ENCODE data around the gene KDSR. TPM values are rescaled to one million over a fixed set of nuclear protein-coding genes. Genes with fewer than 3 reads are reported as not detected.

The KDSR gene
- total RNA-seq, 4 donors from 2014 or later = 12.6 to 68.6 (median 29.3) TPM

GRCh38 chr18:63318889-63319382, 48.1 kb downstream of the KDSR start:
- Histone ChIP-seq H3K4me3 (peak overlapping the region; percentile 76 to 90), H3K36me3 (no peaks in the 10 kb centered on the region), H3K27me3 (no peaks in the 10 kb centered on the region), H3K27ac (peak overlapping the region; percentile 89 to 98), H3K9me3 (no peaks in the 10 kb centered on the region), H3K4me1 (no peaks in the 10 kb centered on the region)
- no peak for DNase-seq
- intact Hi-C loops (cut with DNase I; ENCODE audit: low total_unique reads) = loop anchor here (10.0 kb wide), 1 partner anchor 74 kb away; no protein-coding TSS in a partner anchor
- TF ChIP-seq POLR2A (IDR thresholded peaks at IDR 0.05) (no peak), CTCF (IDR thresholded peaks at IDR 0.05) (no peak)

- DNase-seq = peak; percentile 78 to 80
- intact Hi-C loops (cut with DNase I; ENCODE audit: low total_unique reads) = loop anchor here (10.0 kb wide), 1 partner anchor 73 kb away; no protein-coding TSS in a partner anchor
- Histone ChIP-seq H3K4me3 (peak overlapping the region; percentile 76 to 90), H3K27ac (peak overlapping the region; percentile 89 to 98), H3K27me3 (no peaks in the 10 kb centered on the region), H3K36me3 (no peaks in the 10 kb centered on the region), H3K4me1 (no peaks in the 10 kb centered on the region), H3K9me3 (no peaks in the 10 kb centered on the region)
- TF ChIP-seq CTCF (IDR thresholded peaks at IDR 0.05) = peak; percentile 71 to 91 (median 84)
- TF ChIP-seq POLR2A (IDR thresholded peaks at IDR 0.05) = peak in 1 of 2 donors; percentile 32
Measured at GRCh38 chr18:63317982-63318888, 48.8 kb downstream of the KDSR start.

- H3K4me1 ChIP-seq = no peaks in the 10 kb centered on the region
- intact Hi-C loops (cut with DNase I; ENCODE audit: low total_unique reads) = loop anchor here (10.0 kb wide), 1 partner anchor 73 kb away; no protein-coding TSS in a partner anchor
Measured at GRCh38 chr18:63317556-63317946, 49.5 kb downstream of the KDSR start.

GRCh38 chr18:63316612-63317555, 50.1 kb downstream of the KDSR start:
- DNase-seq = no peak
- Histone ChIP-seq H3K4me3 (peak overlapping the region; percentile 76 to 90), H3K27ac (peak overlapping the region; percentile 89 to 98), H3K9me3 (no peaks in the 10 kb centered on the region), H3K36me3 (no peaks in the 10 kb centered on the region), H3K4me1 (no peaks in the 10 kb centered on the region), H3K27me3 (no peaks in the 10 kb centered on the region)
- intact Hi-C loops (cut with DNase I; ENCODE audit: low total_unique reads) = loop anchor here (10.0 kb wide), 1 partner anchor 72 kb away; no protein-coding TSS in a partner anchor
- no peak for TF ChIP-seq CTCF (IDR thresholded peaks at IDR 0.05)
- TF ChIP-seq POLR2A (IDR thresholded peaks at IDR 0.05) = no peak

More at GRCh38 chr18:63317556-63317946, 49.5 kb downstream of the KDSR start:
- H3K27ac ChIP-seq = peak overlapping the region; percentile 89 to 98
- peak overlapping the region; percentile 76 to 90 for H3K4me3 ChIP-seq
- H3K27me3 ChIP-seq = no peaks in the 10 kb centered on the region
- TF ChIP-seq CTCF (IDR thresholded peaks at IDR 0.05) (no peak), POLR2A (IDR thresholded peaks at IDR 0.05) (no peak)
- H3K9me3 ChIP-seq = no peaks in the 10 kb centered on the region
- no peak for DNase-seq
- no peaks in the 10 kb centered on the region for H3K36me3 ChIP-seq
